HG03097 (cell line): Measurements from ENCODE around the gene VAV3.
"Not testable (repeated sequence)": the region's sequence is repeated elsewhere in the genome, so short reads cannot be mapped to it uniquely, and the experiment has no call there.

Experiments used
- ATAC-seq: cut with Tn5 transposase; IDR thresholded peaks from one replicate; pipeline ENCODE4 v1.9.1; 2021; ENCODE audit not compliant: unreplicated experiment, low FRiP score

VAV3 gene

GRCh38 chr1:107762751-107763390 is 202.1 kb downstream of the VAV3 start:
- ATAC-seq, result no peak

- ATAC-seq, result no peak
Measured at GRCh38 chr1:107760065-107760464, 204.9 kb downstream of the VAV3 start.

GRCh38 chr1:107750364-107750959 is 214.5 kb downstream of the VAV3 start:
- ATAC-seq, result no peak

GRCh38 chr1:107748531-107748930 is 216.4 kb downstream of the VAV3 start:
- ATAC-seq, result no peak

- ATAC-seq, result no peak
Measured at GRCh38 chr1:107741242-107741641, 223.7 kb downstream of the VAV3 start.

GRCh38 chr1:107740579-107740978 is 224.4 kb downstream of the VAV3 start:
- no peak for ATAC-seq

- no peak for ATAC-seq
Measured at GRCh38 chr1:107739651-107740050, 225.3 kb downstream of the VAV3 start.

- no peak for ATAC-seq
Measured at GRCh38 chr1:107739201-107739600, 225.8 kb downstream of the VAV3 start.

- ATAC-seq, result not testable (repeated sequence)
Measured at GRCh38 chr1:107733401-107733800, 231.6 kb downstream of the VAV3 start.

- ATAC-seq, result no peak
Measured at GRCh38 chr1:107727866-107728265, 237.1 kb downstream of the VAV3 start.

- ATAC-seq, result no peak
Measured at GRCh38 chr1:107726860-107727259, 238.1 kb downstream of the VAV3 start.

- ATAC-seq, result no peak
Measured at GRCh38 chr1:107724648-107725047, 240.3 kb downstream of the VAV3 start.

- not testable (repeated sequence) for ATAC-seq
Measured at GRCh38 chr1:107720210-107720609, 244.8 kb downstream of the VAV3 start.

- ATAC-seq, result no peak
Measured at GRCh38 chr1:107710005-107710404, 255.0 kb downstream of the VAV3 start.

GRCh38 chr1:107707111-107707510 is 257.9 kb downstream of the VAV3 start:
- no peak for ATAC-seq

GRCh38 chr1:107706182-107706581 is 258.8 kb downstream of the VAV3 start:
- ATAC-seq, result no peak

GRCh38 chr1:107704911-107705310 is 260.1 kb downstream of the VAV3 start:
- ATAC-seq, result no peak

- ATAC-seq, result no peak
Measured at GRCh38 chr1:107702946-107703571, 261.9 kb downstream of the VAV3 start.

GRCh38 chr1:107700651-107701050 is 264.3 kb downstream of the VAV3 start:
- ATAC-seq, result not testable (repeated sequence)

- ATAC-seq, result no peak
Measured at GRCh38 chr1:107698161-107698560, 266.8 kb downstream of the VAV3 start.

- no peak for ATAC-seq
Measured at GRCh38 chr1:107695341-107695740, 269.6 kb downstream of the VAV3 start.
